GM12872 (cell line): Measurements from ENCODE around the gene BEST1.

Experiments used
- CTCF ChIP-seq: IDR thresholded peaks from 3 replicates; pipeline ENCODE4 v1.5.1; 2011; ENCODE audit warnings: low read depth, mild to moderate bottlenecking, low read length, moderate library complexity; ENCODE audit not compliant: insufficient read depth

BEST1 gene

GRCh38 chr11:61923166-61924063, 26.7 kb upstream of the BEST1 start:
- no peak for TF ChIP-seq CTCF

- no peak for TF ChIP-seq CTCF
Measured at GRCh38 chr11:61924064-61924455, 26.1 kb upstream of the BEST1 start.

GRCh38 chr11:61925736-61926135, 24.4 kb upstream of the BEST1 start:
- no peak for TF ChIP-seq CTCF

GRCh38 chr11:61926235-61926634, 23.9 kb upstream of the BEST1 start:
- TF ChIP-seq CTCF = no peak

- TF ChIP-seq CTCF = no peak
Measured at GRCh38 chr11:61927501-61927900, 22.6 kb upstream of the BEST1 start.

- no peak for TF ChIP-seq CTCF
Measured at GRCh38 chr11:61928606-61929005, 21.5 kb upstream of the BEST1 start.

GRCh38 chr11:61930933-61931332, 19.2 kb upstream of the BEST1 start:
- TF ChIP-seq CTCF = no peak

- TF ChIP-seq CTCF = no peak
Measured at GRCh38 chr11:61935861-61936260, 14.3 kb upstream of the BEST1 start.
